NT2/D1 (cell line): ENCODE measurements around the gene CTDP1.

Experiments used
- SUZ12 ChIP-seq: IDR thresholded peaks from 2 replicates; pipeline ENCODE4 v1.6.1; 2011; ENCODE audit not compliant: insufficient read length, insufficient read depth; ENCODE audit errors: extremely low read depth
- YY1 ChIP-seq: IDR thresholded peaks from 2 replicates; pipeline ENCODE4 v1.6.1; 2011; ENCODE audit not compliant: insufficient read length, insufficient read depth
- ZNF274 ChIP-seq: IDR thresholded peaks from 2 replicates; pipeline ENCODE4 v1.6.1; 2011; ENCODE audit warnings: mild to moderate bottlenecking, low read depth, low read length

DNA sequence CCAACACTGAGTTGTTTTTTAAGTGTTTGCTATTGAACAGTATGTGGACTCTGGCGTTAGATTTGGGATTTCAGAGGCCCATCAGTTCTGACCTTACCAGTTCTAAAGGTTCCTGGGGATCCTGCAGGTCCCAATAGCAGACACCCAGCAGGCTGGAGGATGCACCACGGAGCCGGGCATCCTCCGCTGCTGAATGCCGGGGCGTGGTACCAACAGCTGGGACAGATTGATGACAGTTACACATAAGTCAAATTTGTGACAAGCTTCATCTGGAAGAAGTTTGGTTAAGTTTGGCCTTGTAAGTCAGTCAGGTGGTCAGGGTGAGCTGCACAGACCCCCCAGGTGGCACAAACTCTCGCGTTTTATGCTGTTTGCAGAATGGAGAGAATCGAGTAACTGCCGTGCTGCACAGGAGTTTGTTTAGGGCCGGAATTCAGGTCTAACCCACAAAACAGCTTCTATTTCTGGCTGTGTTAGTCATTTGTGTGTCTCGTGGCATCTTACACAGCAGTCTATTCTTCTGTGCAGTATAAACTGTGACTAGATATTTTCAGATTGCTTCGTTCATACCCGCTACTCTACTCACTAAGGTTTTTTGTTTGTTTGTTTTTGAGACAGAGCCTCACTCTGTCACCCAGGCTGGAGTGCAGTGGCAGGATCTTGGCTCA, 19.2 kb downstream of the CTDP1 start:
- TF ChIP-seq ZNF274 (no peak), SUZ12 (no peak), YY1 (no peak)
